ENCODE data around the gene PCDH9.

The PCDH9 gene

DNA sequence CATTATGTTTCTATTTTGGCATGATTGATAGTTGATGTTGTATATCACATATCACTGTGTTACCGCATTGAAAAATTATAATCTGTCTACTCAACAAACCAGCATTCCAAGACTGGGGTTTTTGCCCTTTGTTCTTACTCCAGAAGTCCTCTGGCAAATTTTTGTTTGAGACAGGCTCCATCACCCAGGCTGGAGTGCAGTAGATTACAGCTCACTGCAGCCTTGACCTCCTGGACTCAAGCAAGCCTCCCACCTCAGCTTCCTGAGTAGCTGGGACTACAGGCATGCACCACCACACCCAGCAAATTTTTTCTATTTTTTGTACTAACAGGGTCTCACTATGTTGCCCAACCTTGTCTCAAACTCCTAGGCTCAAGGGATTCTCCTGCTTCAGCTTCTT, 741.0 kb downstream of the PCDH9 start:
- Histone ChIP-seq H3K4me1 (ENCODE audit: control insufficient read depth, insufficient read depth, low read length) (no peaks in the 10 kb centered on the region), H3K27me3 (ENCODE audit: control insufficient read depth, insufficient read depth, low read length) (no peaks in the 10 kb centered on the region), H3K4me3 (ENCODE audit: low read depth, low read length) (no peak overlapping the region), H3K9ac (ENCODE audit: low read depth, low read length) (no peak overlapping the region), H3K36me3 (ENCODE audit: control insufficient read depth, insufficient read depth, low read length) (no peaks in the 10 kb centered on the region), H3K27ac (ENCODE audit: low read depth, low read length) (no peak overlapping the region), H3K9me3 (ENCODE audit: control insufficient read depth, insufficient read depth, low read length) (no peaks in the 10 kb centered on the region)

DNA sequence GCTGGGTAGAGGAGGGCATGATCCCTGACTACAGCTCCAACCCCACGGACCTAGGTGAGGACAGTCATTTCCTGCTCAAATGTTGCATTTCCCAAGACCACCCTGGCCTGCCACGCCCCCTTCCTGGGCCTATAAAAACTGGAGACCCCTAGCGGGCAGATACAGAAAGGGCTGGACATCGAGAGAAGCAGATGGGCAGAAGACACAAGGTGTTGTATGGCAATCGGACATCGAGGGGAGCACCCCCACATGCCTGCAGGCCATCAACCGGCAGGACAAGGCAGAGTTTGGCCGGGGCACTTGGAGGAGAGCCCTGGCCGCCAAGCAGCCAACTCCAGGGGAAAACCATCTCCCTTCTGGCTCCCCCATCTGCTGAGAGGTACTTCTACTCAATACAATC, 746.4 kb downstream of the PCDH9 start:
- Histone ChIP-seq H3K9ac (ENCODE audit: low read depth, low read length) (no peak overlapping the region), H3K27ac (ENCODE audit: low read depth, low read length) (no peak overlapping the region), H3K4me3 (ENCODE audit: low read depth, low read length) (no peak overlapping the region), H3K36me3 (ENCODE audit: control insufficient read depth, insufficient read depth, low read length) (no peaks in the 10 kb centered on the region), H3K9me3 (ENCODE audit: control insufficient read depth, insufficient read depth, low read length) (no peaks in the 10 kb centered on the region), H3K27me3 (ENCODE audit: control insufficient read depth, insufficient read depth, low read length) (no peaks in the 10 kb centered on the region), H3K4me1 (ENCODE audit: control insufficient read depth, insufficient read depth, low read length) (no peaks in the 10 kb centered on the region)

DNA sequence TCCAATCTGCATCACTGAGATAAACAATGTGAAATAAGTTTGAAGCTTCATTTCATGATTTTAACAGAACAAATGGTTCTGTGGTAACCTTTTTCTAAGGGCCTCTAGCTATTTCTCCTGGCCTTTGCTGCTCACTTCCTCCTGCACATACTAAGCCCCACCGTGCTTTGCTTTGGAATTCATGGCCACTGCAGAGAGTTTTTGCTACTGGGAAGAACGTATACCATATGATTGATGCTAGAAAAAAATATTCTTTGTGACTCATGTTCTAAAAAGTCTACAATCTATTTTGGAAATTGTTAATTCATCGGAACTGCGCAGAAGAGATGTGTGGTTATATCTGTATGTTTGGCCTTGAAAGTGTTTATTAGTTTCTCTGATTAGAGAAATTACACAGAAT, 747.3 kb downstream of the PCDH9 start:
- Histone ChIP-seq H3K4me1 (ENCODE audit: control insufficient read depth, insufficient read depth, low read length) (no peaks in the 10 kb centered on the region), H3K4me3 (ENCODE audit: low read depth, low read length) (no peak overlapping the region), H3K9me3 (ENCODE audit: control insufficient read depth, insufficient read depth, low read length) (no peaks in the 10 kb centered on the region), H3K27ac (ENCODE audit: low read depth, low read length) (no peak overlapping the region), H3K27me3 (ENCODE audit: control insufficient read depth, insufficient read depth, low read length) (no peaks in the 10 kb centered on the region), H3K9ac (ENCODE audit: low read depth, low read length) (no peak overlapping the region), H3K36me3 (ENCODE audit: control insufficient read depth, insufficient read depth, low read length) (no peaks in the 10 kb centered on the region)

DNA sequence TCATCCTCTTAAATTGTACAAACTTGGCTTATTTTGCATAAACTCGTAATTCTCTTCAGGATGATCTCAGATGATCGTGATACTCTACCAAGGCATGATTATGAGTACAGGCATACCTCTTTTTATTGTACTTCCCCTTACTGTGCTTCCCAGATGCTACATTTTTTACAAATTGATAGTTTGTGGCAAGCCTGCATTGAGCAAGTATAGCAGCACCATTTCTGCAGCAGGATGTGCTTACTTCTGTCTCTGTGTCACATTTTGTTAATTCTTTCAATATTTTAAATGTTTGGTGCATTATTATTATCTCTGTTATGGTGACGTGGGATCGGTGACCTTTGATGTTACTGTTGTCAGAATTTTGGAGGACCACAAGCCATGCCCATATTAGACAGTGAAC, 752.3 kb downstream of the PCDH9 start:
- Histone ChIP-seq H3K9ac (ENCODE audit: low read depth, low read length) (no peak overlapping the region), H3K4me1 (ENCODE audit: control insufficient read depth, insufficient read depth, low read length) (no peaks in the 10 kb centered on the region), H3K4me3 (ENCODE audit: low read depth, low read length) (no peak overlapping the region), H3K9me3 (ENCODE audit: control insufficient read depth, insufficient read depth, low read length) (no peaks in the 10 kb centered on the region), H3K27me3 (ENCODE audit: control insufficient read depth, insufficient read depth, low read length) (no peaks in the 10 kb centered on the region), H3K36me3 (ENCODE audit: control insufficient read depth, insufficient read depth, low read length) (no peaks in the 10 kb centered on the region), H3K27ac (ENCODE audit: low read depth, low read length) (no peak overlapping the region)

DNA sequence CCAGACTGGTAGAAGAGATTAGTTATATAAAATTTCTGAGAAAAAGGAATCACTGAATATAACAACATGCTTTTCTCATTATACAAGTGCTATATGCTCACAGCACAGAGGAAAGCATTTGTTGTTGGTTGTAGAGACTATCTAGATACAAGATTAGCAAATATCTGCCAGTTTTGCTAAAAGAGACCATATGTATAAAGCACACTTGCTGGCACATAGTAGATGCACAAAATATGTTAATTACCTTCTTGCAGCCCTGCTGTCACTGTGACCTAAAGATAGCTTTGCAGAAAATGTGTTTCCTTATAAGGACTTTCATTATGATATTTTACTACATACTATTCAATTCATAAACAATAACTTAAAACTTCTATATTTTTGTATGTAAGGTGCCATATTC, 755.1 kb downstream of the PCDH9 start:
- Histone ChIP-seq H3K9me3 (ENCODE audit: control insufficient read depth, insufficient read depth, low read length) (no peaks in the 10 kb centered on the region), H3K36me3 (ENCODE audit: control insufficient read depth, insufficient read depth, low read length) (no peaks in the 10 kb centered on the region)

DNA sequence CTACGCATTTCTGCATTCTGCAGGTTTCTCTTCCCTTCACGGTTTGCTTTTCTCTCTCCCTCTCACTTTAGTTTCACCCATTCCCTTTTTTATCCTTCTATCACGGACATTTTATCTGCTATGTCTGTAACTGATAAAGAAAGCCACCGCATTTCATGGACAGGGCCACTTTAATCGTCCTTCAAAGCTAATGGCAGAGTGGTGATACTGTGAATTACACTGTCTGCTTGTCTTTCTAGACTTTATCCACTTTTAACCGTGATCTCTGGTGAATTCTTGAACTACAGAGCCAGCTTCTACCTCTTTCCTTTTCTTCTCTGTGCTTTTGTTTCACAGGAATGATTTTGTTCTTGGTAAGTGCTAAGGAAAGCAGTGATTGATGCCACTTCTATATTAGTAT, 760.4 kb downstream of the PCDH9 start:
- H3K27ac ChIP-seq (ENCODE audit: low read depth, low read length) = no peak overlapping the region
- H3K9ac ChIP-seq (ENCODE audit: low read depth, low read length) = no peak overlapping the region
- H3K9me3 ChIP-seq (ENCODE audit: control insufficient read depth, insufficient read depth, low read length) = no peaks in the 10 kb centered on the region
- no peak overlapping the region for H3K4me3 ChIP-seq (ENCODE audit: low read depth, low read length)
- no peaks in the 10 kb centered on the region for H3K4me1 ChIP-seq (ENCODE audit: control insufficient read depth, insufficient read depth, low read length)
- H3K27me3 ChIP-seq (ENCODE audit: control insufficient read depth, insufficient read depth, low read length) = no peaks in the 10 kb centered on the region
- no peaks in the 10 kb centered on the region for H3K36me3 ChIP-seq (ENCODE audit: control insufficient read depth, insufficient read depth, low read length)

More for the DNA sequence above, 755.1 kb downstream of the PCDH9 start:
- H3K27me3 ChIP-seq (ENCODE audit: control insufficient read depth, insufficient read depth, low read length) = no peaks in the 10 kb centered on the region
- no peak overlapping the region for H3K4me3 ChIP-seq (ENCODE audit: low read depth, low read length)
- no peak overlapping the region for H3K9ac ChIP-seq (ENCODE audit: low read depth, low read length)
- no peaks in the 10 kb centered on the region for H3K4me1 ChIP-seq (ENCODE audit: control insufficient read depth, insufficient read depth, low read length)
- no peak overlapping the region for H3K27ac ChIP-seq (ENCODE audit: low read depth, low read length)

DNA sequence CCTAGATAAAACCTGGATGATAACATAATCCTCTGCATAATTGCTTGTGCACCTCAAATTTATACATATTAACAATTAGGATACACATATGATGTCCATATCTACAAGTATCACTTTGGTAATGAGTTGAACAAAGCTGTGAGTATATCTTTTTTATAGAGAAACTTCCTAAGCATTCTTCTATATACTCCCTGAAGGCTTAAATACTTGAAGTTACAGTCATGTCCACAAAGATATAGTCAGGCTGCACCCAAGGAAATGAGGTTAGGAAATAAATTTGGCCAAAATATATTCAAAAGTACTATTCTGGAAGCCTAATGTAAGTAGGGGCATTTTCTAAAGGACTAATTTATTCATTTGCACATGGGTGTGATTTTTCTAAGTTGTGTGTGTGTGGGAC, 761.5 kb downstream of the PCDH9 start:
- Histone ChIP-seq H3K36me3 (ENCODE audit: control insufficient read depth, insufficient read depth, low read length) (no peaks in the 10 kb centered on the region), H3K9me3 (ENCODE audit: control insufficient read depth, insufficient read depth, low read length) (no peaks in the 10 kb centered on the region), H3K4me1 (ENCODE audit: control insufficient read depth, insufficient read depth, low read length) (no peaks in the 10 kb centered on the region), H3K4me3 (ENCODE audit: low read depth, low read length) (no peak overlapping the region), H3K27ac (ENCODE audit: low read depth, low read length) (no peak overlapping the region), H3K9ac (ENCODE audit: low read depth, low read length) (no peak overlapping the region), H3K27me3 (ENCODE audit: control insufficient read depth, insufficient read depth, low read length) (no peaks in the 10 kb centered on the region)

DNA sequence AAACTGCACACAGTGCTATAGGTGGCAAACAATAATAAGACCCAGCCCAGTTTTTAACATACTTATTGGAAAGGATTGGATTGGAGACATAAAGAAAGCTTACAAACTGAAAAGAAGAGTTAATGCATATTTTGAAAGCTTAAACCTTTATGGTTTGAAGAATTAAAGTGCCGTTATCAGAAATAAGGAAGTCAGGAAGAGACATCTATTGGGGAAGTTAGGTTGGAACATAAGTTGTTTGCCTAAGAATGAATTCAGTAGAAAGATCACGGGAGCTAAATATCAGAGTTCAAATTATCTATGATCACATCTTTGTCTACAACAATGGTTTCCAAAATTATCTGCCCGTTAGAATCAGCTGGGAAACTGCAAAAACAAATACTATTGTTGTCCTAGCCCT, 767.9 kb downstream of the PCDH9 start:
- Histone ChIP-seq H3K36me3 (ENCODE audit: control insufficient read depth, insufficient read depth, low read length) (no peaks in the 10 kb centered on the region), H3K27me3 (ENCODE audit: control insufficient read depth, insufficient read depth, low read length) (no peaks in the 10 kb centered on the region), H3K9me3 (ENCODE audit: control insufficient read depth, insufficient read depth, low read length) (no peaks in the 10 kb centered on the region), H3K4me3 (ENCODE audit: low read depth, low read length) (no peak overlapping the region), H3K27ac (ENCODE audit: low read depth, low read length) (no peak overlapping the region), H3K9ac (ENCODE audit: low read depth, low read length) (no peak overlapping the region), H3K4me1 (ENCODE audit: control insufficient read depth, insufficient read depth, low read length) (no peaks in the 10 kb centered on the region)

DNA sequence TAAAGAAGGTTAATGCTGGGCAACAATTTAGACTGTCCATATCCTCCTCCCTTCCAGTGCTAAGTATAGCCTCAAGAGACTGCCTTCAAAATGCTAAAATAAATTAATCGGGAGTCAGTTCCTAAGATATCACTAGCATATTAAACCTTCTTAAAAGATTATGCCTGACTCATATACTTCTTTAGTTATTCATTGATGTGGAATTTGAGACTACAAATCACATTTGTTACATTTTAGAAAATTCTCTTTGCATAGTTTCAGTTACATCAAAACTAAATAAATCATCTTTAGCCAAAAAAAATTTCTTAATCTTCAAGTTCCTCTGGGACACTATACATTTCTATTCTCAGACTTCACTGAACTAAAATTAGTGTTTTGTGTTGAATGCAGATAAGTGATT, 769.1 kb downstream of the PCDH9 start:
- no peaks in the 10 kb centered on the region for H3K27me3 ChIP-seq (ENCODE audit: control insufficient read depth, insufficient read depth, low read length)
- no peaks in the 10 kb centered on the region for H3K9me3 ChIP-seq (ENCODE audit: control insufficient read depth, insufficient read depth, low read length)
- H3K36me3 ChIP-seq (ENCODE audit: control insufficient read depth, insufficient read depth, low read length) = no peaks in the 10 kb centered on the region
- no peak overlapping the region for H3K27ac ChIP-seq (ENCODE audit: low read depth, low read length)
- no peak overlapping the region for H3K4me3 ChIP-seq (ENCODE audit: low read depth, low read length)
- H3K4me1 ChIP-seq (ENCODE audit: control insufficient read depth, insufficient read depth, low read length) = no peaks in the 10 kb centered on the region
- H3K9ac ChIP-seq (ENCODE audit: low read depth, low read length) = no peak overlapping the region

DNA sequence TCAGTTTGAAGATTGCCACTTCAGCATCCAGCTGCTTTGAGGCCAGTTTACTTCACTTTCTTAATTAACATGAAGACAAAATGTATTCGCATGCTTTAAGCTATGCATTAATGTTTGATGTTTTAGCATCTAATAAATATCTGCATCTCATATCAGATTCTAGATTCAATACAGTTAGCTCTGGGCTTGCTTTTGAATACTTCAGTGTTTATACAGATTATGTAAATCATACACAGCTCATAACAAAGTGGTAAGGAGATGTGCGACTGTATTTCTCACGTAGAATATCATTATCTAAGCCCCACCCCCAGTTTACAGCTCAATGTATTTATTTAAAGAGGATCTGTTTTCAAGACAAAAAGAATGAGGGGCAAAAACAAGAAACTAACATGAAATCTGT, 770.5 kb downstream of the PCDH9 start:
- Histone ChIP-seq H3K27me3 (ENCODE audit: control insufficient read depth, insufficient read depth, low read length) (no peaks in the 10 kb centered on the region), H3K9ac (ENCODE audit: low read depth, low read length) (no peak overlapping the region), H3K27ac (ENCODE audit: low read depth, low read length) (no peak overlapping the region), H3K4me3 (ENCODE audit: low read depth, low read length) (no peak overlapping the region), H3K4me1 (ENCODE audit: control insufficient read depth, insufficient read depth, low read length) (no peaks in the 10 kb centered on the region), H3K9me3 (ENCODE audit: control insufficient read depth, insufficient read depth, low read length) (no peaks in the 10 kb centered on the region), H3K36me3 (ENCODE audit: control insufficient read depth, insufficient read depth, low read length) (no peaks in the 10 kb centered on the region)

DNA sequence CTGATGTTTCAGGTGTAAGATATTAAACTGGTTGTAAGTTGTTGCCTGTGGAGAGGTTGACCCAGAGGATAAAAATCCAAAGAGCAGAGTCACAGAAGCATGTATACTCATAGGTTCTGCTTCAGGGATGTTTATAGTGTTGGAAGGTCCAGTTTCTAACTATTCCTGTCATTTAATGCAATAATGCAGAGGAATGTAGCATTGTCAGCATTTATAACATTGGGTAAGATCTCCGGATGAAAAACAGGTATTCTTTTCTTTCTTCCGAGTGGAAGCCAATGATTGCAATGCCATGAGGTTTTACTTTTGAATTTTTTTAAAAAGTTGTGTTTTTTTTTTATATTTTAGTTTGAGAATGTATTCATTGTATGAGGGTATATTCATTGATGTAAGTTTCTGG, 771.0 kb downstream of the PCDH9 start:
- Histone ChIP-seq H3K4me3 (ENCODE audit: low read depth, low read length) (no peak overlapping the region), H3K9me3 (ENCODE audit: control insufficient read depth, insufficient read depth, low read length) (no peaks in the 10 kb centered on the region), H3K4me1 (ENCODE audit: control insufficient read depth, insufficient read depth, low read length) (no peaks in the 10 kb centered on the region), H3K9ac (ENCODE audit: low read depth, low read length) (no peak overlapping the region), H3K27me3 (ENCODE audit: control insufficient read depth, insufficient read depth, low read length) (no peaks in the 10 kb centered on the region), H3K27ac (ENCODE audit: low read depth, low read length) (no peak overlapping the region), H3K36me3 (ENCODE audit: control insufficient read depth, insufficient read depth, low read length) (no peaks in the 10 kb centered on the region)

DNA sequence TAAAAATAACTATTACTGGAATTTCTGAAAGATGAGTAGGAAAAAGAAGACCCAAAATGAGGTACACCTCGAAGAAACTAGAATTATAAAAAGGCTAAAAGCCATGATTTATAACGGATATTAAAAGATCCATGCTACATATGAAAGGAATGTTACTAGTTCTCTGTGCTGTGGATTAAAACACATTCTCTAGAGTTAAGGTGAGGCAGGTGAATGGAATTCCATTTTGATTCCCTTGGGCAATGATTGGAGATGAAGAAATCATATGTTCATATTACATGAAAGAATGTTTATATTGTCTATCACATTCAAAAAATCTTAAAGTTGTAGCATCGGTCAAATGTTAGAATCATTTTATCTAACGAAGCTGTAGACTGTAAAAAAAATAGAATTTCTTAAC, 783.7 kb downstream of the PCDH9 start:
- H3K9ac ChIP-seq (ENCODE audit: low read depth, low read length) = no peak overlapping the region
- no peaks in the 10 kb centered on the region for H3K27me3 ChIP-seq (ENCODE audit: control insufficient read depth, insufficient read depth, low read length)

More for the DNA sequence above, 783.7 kb downstream of the PCDH9 start:
- Histone ChIP-seq H3K4me1 (ENCODE audit: control insufficient read depth, insufficient read depth, low read length) (no peaks in the 10 kb centered on the region), H3K27ac (ENCODE audit: low read depth, low read length) (no peak overlapping the region), H3K36me3 (ENCODE audit: control insufficient read depth, insufficient read depth, low read length) (no peaks in the 10 kb centered on the region), H3K9me3 (ENCODE audit: control insufficient read depth, insufficient read depth, low read length) (no peaks in the 10 kb centered on the region), H3K4me3 (ENCODE audit: low read depth, low read length) (no peak overlapping the region)
